Naive B cell (primary cell): ENCODE results near the gene TCFL5. TPM values are rescaled to one million over a fixed set of nuclear protein-coding genes. Genes with fewer than 3 reads are reported as not detected.

ENCODE experiments used
- ATAC-seq, 2 donors: fragments of 150-1000 bp; cut with Tn5 transposase; 2 replicates each; pipeline ENCODE4 v1.10.0; 2021; ENCODE audit warnings: low read depth in 2 of 2, mild to moderate bottlenecking in 2 of 2, moderate library complexity in 2 of 2
- DNase-seq: peaks from one replicate; pipeline ENCODE4 v3.0.0; 2022
- H3K27ac Mint-ChIP-seq, 6 donors: one replicate each; pipeline ENCODE4 v1.8.0; 2020 to 2022; ENCODE audit warnings: mild to moderate bottlenecking in 6 of 6, mixed read lengths in 6 of 6, moderate library complexity in 5 of 6, inconsistent platforms in 2 of 6
- H3K27me3 Mint-ChIP-seq, 3 donors: one replicate each; pipeline ENCODE4 v1.8.0; 2021 to 2022; ENCODE audit warnings: mixed read lengths in 3 of 3, mild to moderate bottlenecking in 1 of 3
- H3K36me3 Mint-ChIP-seq, 2 donors: one replicate each; pipeline ENCODE4 v1.8.0; 2020 to 2022; ENCODE audit warnings: mixed read lengths in 2 of 2, inconsistent platforms in 1 of 2, mild to moderate bottlenecking in 1 of 2
- H3K4me1 Mint-ChIP-seq, 3 donors: one replicate each; pipeline ENCODE4 v1.8.0; 2020 to 2022; ENCODE audit warnings: mixed read lengths in 3 of 3, inconsistent platforms in 1 of 3, mild to moderate bottlenecking in 1 of 3, moderate library complexity in 1 of 3
- H3K4me3 Mint-ChIP-seq, 8 donors: one replicate each; pipeline ENCODE4 v1.8.0; 2020 to 2022; ENCODE audit warnings: mild to moderate bottlenecking in 8 of 8, mixed read lengths in 8 of 8, moderate library complexity in 8 of 8, inconsistent platforms in 2 of 8
- H3K9me3 Mint-ChIP-seq, 7 donors: one replicate each; pipeline ENCODE4 v1.8.0; 2020 to 2022; ENCODE audit warnings: mixed read lengths in 7 of 7, mild to moderate bottlenecking in 5 of 7, inconsistent platforms in 2 of 7, moderate library complexity in 1 of 7
- polyA plus RNA-seq, 6 donors: library from polyadenylated mRNA; unstranded; fragments of 300-500 nt; fragmentation: Illumina TruSeq; gene quantifications; one replicate each; pipeline ENCODE4 v1.2.3, GENCODE V29; 2021; ENCODE audit warnings: low read depth in 6 of 6

TCFL5 gene
- polyA plus RNA-seq, 6 donors from 2014 or later = 0.51 to 2.0 (median 1.2) TPM

DNA sequence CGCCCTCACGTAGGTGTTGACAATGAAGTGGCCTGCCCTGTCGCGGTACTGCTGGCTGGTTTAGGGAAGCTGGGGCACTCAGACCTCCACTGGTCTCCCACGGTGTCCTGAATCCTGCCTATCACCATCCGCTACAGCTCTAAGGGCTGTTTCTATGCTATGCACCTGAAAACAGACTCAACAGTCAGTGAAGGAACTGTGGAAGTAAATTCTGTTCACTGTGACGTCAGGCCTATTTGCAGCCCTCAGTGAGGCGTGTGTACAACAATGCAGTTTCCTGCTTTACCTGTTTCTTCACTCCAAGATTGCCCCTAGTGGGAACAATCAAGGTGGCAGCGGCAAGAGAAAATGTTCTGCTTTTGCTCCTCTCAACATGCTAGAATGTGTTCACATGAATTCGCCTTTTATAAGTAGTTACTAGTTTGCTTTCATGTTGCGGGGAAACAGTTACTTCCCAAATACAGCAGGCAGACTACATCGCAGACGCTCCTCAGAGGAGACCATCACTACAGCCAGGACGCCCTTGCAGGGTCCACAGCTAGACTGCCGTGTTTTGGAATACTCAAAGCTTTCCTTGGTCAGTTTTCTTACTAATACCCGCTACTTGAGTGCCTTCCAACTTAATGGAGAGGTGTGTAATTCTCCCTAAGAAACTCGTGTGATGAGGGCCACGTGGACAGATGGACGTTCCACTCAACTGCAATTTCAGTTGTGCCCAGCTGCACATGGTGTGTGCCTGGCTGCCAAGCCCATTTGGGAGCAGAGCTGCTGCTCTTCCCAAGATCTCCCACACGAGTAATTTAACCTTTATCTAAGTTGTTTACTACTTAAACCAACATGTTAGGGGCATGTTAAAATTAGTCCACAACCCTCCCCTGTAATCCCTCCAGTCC, 39.3 kb upstream of the TCFL5 start:
- peak; percentile 32 to 45 for ATAC-seq
- DNase-seq = no peak
- peaks cover 10 to 13% of the 10 kb centered on the region in 2 donors for H3K36me3 Mint-ChIP-seq
- no peaks in the 10 kb centered on the region for H3K9me3 Mint-ChIP-seq
- peak overlapping the region in 4 of 6 donors; percentile 42 to 75 (median 60) for H3K27ac Mint-ChIP-seq
- no peaks in the 10 kb centered on the region for H3K27me3 Mint-ChIP-seq
- H3K4me3 Mint-ChIP-seq = no peak overlapping the region
- peaks cover 18 to 27% (median 25%) of the 10 kb centered on the region in 3 donors for H3K4me1 Mint-ChIP-seq

DNA sequence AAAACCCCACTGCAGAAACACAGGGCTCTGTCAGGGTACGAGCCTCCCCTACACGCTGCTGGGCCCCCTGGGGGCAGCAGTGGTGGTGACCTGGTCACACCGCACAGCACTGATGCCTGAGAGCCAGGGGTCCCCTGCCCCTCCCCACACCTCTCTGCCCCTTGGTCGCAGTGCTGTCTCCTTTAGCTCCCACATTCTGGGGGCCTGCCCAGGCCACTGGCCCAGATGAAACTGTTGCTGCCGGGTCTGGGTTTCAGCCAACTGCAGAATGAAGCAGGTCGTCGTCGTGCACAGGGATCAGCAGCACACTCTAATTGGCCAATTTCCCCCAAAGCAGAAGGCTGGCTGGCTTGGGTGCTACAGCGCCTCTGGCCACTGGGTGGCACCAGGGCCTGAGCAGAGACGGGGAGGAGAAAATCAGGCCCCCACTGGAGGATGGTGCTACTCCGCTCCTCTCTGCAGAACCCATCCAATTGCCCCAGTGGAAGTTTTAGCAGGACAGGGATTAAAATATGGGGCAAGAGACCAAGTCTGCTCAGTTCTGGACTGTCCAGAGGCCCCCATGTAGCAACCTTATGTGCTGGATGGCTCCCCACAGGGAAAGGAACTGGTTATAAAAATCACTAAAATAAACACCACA, 38.5 kb upstream of the TCFL5 start:
- DNase-seq (peak; percentile 74), ATAC-seq (peak; percentile 90 to 93)
- Mint-ChIP-seq H3K4me3 (peak overlapping the region in 5 of 8 donors; percentile 9 to 69 (median 23)), H3K36me3 (peaks cover 10 to 13% of the 10 kb centered on the region in 2 donors), H3K9me3 (no peaks in the 10 kb centered on the region), H3K27me3 (no peaks in the 10 kb centered on the region), H3K4me1 (peaks cover 18 to 27% (median 25%) of the 10 kb centered on the region in 3 donors), H3K27ac (peak overlapping the region in 5 of 6 donors; percentile 17 to 82 (median 70))

DNA sequence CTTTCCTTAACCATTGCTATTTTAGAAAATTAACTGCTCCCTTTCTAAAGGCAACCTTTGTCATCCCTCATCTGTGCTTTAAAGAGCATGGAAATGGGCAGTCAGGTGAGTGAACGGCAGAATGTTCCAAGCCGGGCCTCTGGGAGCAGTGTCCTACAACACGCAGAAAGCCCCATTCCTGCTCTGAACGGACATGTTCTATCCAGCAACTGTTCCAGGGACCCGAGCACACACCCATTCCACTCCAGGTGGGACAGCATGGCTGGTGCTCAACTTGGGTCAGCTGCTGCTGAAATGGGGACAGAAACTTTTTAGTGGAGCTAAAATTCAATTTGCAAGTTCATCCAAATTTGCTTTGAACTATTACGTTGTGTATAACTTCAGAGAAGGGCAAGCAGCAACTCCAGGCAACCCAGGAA, 38.0 kb upstream of the TCFL5 start:
- DNase-seq (no peak), ATAC-seq (no peak)
- Mint-ChIP-seq H3K36me3 (peaks cover 5 to 11% of the 10 kb centered on the region in 2 donors), H3K27me3 (no peaks in the 10 kb centered on the region), H3K4me3 (no peak overlapping the region), H3K4me1 (peaks cover 18 to 27% (median 25%) of the 10 kb centered on the region in 3 donors), H3K9me3 (no peaks in the 10 kb centered on the region), H3K27ac (peak overlapping the region in 3 of 6 donors; percentile 63 to 82 (median 70))

DNA sequence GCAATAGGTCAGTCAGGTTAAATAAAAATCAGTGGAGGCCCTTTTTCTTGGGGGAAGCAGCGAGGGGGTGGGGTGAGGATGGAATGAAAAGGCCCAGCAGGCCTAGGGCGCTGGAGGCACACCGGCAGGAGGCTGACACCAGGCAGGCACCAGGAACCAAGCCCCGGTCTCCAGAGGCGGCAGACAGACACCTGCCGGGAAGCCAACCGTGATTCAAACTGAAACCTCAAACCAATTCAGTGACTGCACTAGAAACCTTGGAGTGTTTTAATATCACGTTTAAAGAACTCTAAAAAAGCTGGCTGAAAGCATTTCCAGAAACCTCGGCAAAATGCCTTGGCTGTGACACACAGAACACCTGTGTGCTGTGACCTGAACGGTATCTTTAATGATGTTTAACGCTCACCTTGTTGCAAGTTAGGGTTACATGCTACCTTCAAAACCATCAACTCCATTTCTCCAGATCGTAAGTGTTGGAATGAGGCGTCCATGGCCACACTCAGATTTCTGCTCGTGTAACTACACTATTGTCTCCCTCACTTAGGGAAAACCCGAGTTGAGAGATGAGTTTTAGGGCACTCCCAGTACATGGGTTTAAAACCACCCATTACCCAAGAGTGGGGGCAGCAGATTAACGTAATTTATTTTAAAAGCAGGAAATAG, 37.5 kb upstream of the TCFL5 start:
- Mint-ChIP-seq H3K36me3 (peaks cover 4 to 11% of the 10 kb centered on the region in 2 donors), H3K27ac (peak overlapping the region in 2 of 6 donors; percentile 16 to 17), H3K4me3 (no peak overlapping the region), H3K4me1 (peaks cover 18 to 27% (median 25%) of the 10 kb centered on the region in 3 donors), H3K27me3 (no peaks in the 10 kb centered on the region), H3K9me3 (no peaks in the 10 kb centered on the region)
- ATAC-seq (no peak), DNase-seq (no peak)

DNA sequence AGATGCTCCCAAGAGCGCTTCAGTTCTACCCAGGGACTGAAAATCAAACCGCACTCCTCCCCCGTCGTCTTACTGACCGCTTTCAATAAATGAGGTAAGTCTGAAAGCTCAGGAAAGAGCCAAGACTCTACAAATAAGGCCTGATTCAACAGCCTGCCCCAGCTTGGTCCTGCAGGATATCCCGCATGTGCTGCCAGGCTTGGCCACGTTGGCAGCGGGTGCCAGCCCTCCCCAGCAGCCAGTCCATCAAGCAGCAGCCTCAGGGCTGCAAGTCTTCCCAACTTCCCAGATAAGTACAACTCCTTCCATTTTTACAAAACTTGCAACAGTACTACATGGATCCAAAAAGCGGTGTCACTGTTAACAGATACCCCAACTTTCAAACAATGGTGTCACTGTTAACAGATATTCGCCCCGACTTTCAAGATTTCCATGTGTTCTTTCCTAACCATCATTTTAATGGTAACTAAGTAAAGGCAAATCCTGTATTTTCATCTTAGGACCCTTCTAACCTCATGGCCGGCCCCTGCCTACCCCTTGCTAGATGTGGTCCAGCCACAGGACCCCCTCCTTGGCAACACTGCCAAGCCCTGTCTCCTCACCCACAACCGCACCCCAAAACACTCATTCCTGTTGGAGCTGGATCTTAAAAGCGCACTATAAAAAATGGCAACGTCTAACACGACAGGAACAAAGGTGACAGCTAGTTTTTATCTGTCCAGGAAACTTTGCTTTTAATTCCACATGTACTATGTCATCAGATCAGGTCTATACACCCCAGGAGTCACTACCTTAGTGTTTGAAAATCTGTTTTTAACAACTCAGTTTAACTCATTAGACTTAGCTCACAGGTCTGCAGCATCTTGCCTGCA, 36.7 kb upstream of the TCFL5 start:
- H3K36me3 Mint-ChIP-seq = peaks cover 0 to 11% of the 10 kb centered on the region in 2 donors
- H3K4me3 Mint-ChIP-seq = no peak overlapping the region
- peaks cover 18 to 27% (median 25%) of the 10 kb centered on the region in 3 donors for H3K4me1 Mint-ChIP-seq
- no peak for DNase-seq
- H3K27ac Mint-ChIP-seq = peak overlapping the region in 1 of 6 donors; percentile 44
- no peaks in the 10 kb centered on the region for H3K27me3 Mint-ChIP-seq
- ATAC-seq = no peak
- H3K9me3 Mint-ChIP-seq = no peaks in the 10 kb centered on the region

DNA sequence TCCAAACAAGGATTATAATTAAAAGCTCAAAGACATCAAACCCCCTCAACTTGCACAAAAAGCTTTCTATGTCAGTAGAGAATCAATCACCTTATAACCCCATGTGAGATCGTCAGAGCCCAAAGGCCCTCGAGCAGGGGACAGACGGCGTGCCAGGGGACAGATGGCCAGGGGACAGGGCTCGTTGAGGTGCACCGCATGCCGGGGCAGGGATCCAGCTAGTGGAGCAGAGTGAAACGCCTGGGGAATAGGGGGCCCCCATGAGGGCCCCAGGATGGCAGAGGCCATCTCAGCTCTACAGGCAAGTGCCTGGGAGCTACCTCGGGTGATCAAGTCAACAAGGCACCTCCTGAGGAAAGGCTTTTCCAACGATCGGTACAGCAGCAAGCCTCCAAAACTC, 36.0 kb upstream of the TCFL5 start:
- Mint-ChIP-seq H3K4me3 (no peak overlapping the region), H3K27me3 (no peaks in the 10 kb centered on the region), H3K9me3 (no peaks in the 10 kb centered on the region), H3K36me3 (peaks cover 0 to 11% of the 10 kb centered on the region in 2 donors), H3K27ac (peak overlapping the region in 1 of 6 donors; percentile 72), H3K4me1 (peaks cover 18 to 27% (median 25%) of the 10 kb centered on the region in 3 donors)
- no peak for ATAC-seq
- DNase-seq = no peak

DNA sequence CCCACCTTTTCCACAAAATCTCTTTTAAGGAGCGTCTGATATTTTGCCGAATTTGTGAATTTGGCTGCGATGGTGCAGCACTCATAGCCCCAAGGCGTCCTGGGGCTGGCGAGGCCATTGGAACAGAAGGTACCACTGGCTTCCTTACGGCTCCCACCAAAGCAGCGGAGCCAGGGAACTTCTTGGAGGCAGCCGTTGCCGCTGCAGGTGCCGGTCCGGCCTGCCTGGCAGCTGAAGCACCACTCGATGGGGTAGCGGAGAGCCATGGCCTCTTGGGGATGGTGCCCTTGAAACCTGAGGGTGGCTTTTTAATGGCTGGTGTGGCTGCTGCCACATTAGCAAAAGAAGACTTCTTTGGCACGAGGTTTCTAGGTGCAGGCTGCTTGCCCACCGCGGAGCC, 34.9 kb upstream of the TCFL5 start:
- no peaks in the 10 kb centered on the region for H3K27me3 Mint-ChIP-seq
- H3K4me3 Mint-ChIP-seq = no peak overlapping the region
- peaks cover 18 to 27% (median 25%) of the 10 kb centered on the region in 3 donors for H3K4me1 Mint-ChIP-seq
- DNase-seq (no peak), ATAC-seq (no peak)
- H3K9me3 Mint-ChIP-seq = no peaks in the 10 kb centered on the region
- H3K36me3 Mint-ChIP-seq = peaks cover 0 to 11% of the 10 kb centered on the region in 2 donors
- H3K27ac Mint-ChIP-seq = peak overlapping the region in 1 of 6 donors; percentile 29

DNA sequence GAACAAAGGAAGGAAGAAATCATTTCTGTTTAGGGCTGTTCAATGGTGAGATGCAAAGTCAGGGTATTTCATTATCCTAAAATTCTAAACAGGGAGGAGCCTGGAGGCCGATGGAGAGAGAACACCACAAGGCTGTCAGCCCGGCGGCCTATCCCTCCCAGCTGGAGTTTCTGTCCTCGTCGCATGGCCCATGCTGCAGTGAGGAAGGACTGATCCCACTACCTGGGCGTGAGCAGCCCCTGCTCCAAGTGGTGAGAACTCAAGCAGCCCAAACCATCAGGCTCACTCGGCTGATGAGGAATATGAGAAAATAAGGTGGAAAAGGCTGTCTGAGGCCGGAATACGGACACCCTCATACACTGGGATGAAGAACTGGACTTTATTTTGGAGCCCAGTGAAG, 33.9 kb upstream of the TCFL5 start:
- no peak for ATAC-seq
- H3K27ac Mint-ChIP-seq = no peak overlapping the region

DNA sequence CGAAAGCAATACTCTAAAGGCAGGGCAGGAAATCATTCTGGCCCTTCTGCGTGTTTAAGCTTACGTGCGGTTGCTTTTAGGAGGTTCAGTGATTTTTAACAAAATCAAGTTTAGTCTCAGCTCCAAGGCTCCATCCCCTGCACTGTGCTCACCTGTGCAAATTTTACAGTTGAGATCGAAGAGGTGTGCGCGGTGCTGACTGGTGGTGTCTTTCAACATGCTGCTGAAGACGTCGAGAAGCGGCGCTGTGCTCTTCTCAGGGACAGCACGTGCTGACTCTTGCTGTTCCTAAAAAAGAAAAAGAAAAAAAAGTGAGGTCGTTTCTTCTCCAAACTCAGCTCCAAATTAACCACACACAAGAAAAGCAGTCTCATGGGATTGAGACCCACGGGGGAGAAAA, 32.6 kb upstream of the TCFL5 start:
- Mint-ChIP-seq H3K4me3 (no peak overlapping the region), H3K36me3 (peaks cover 6 to 11% of the 10 kb centered on the region in 2 donors), H3K27me3 (no peaks in the 10 kb centered on the region), H3K4me1 (peaks cover 9 to 16% (median 11%) of the 10 kb centered on the region in 3 donors), H3K9me3 (no peaks in the 10 kb centered on the region), H3K27ac (no peak overlapping the region)
- ATAC-seq = no peak
- DNase-seq = no peak

More for the DNA sequence above, 33.9 kb upstream of the TCFL5 start:
- H3K4me1 Mint-ChIP-seq = peaks cover 18 to 27% (median 22%) of the 10 kb centered on the region in 3 donors
- no peak for DNase-seq
- H3K9me3 Mint-ChIP-seq = no peaks in the 10 kb centered on the region
- H3K4me3 Mint-ChIP-seq = no peak overlapping the region
- H3K27me3 Mint-ChIP-seq = no peaks in the 10 kb centered on the region
- peaks cover 6 to 11% of the 10 kb centered on the region in 2 donors for H3K36me3 Mint-ChIP-seq

DNA sequence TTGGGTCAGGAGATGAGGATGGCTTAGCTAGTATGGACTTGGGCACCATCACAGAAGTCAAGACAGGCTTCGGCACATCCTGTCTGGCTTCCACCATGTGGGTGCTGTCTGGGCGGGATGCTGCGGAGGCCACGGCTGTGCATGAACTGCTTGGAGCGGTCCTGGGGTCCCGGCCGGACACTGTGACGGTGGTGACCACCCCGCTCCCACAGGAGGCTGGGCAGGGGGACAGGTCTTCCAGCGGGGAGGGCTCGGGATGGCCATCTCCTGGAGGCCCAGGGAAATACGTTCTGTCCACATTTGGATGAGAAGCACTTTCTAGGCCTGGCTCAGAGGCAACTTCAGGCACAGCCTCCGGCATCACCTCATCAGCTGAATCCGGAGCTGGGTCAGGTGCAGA, 32.1 kb upstream of the TCFL5 start:
- peaks cover 5 to 14% (median 7%) of the 10 kb centered on the region in 3 donors for H3K4me1 Mint-ChIP-seq
- H3K36me3 Mint-ChIP-seq = peaks cover 6 to 11% of the 10 kb centered on the region in 2 donors
- DNase-seq (no peak), ATAC-seq (no peak)
- H3K9me3 Mint-ChIP-seq = no peaks in the 10 kb centered on the region
- no peaks in the 10 kb centered on the region for H3K27me3 Mint-ChIP-seq
- no peak overlapping the region for H3K27ac Mint-ChIP-seq
- no peak overlapping the region for H3K4me3 Mint-ChIP-seq

DNA sequence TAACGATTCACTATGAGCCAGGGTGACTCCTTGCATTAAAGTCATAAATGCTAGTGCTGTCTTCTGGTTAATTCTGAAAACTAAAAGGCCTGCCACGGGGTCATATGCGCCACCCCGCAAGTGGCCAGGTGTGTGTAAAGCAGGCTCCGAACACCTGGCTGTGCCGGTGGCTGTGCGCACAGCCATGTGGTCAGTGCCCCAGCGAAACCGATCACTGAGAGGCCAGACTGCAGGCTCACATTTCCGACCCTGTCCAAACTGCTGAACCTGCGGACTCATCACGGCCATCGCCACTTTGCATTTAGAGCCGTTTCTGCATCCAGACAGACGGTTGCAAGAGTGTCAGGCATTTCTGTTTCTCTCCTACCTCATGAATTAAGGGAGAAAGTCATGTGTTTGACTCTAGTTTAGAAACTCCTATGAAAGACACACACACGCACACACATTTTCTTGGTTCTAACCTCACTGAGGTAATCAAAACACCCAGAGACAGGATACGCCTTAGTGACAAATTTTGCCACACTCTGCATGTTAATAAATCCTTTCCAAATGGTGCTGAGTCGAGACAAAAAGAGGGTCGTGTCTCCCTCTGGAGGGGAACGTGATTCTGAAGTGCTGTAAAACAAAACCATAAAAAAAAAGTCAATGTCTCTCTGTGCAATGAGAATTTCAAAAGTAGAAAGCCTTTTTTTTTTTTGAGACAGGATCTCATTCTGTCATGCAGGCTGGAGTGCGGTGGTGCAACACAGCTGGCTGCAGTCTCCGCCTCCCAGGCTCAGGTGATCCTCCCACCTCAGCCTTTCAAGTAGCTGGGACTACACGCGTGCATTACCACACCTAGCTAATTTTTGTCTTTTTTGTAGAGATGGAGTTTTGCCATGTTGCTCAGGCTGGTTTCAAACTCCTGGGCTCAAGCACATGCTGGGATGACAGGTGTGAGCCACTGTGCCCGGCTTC, 31.0 kb upstream of the TCFL5 start:
- Mint-ChIP-seq H3K36me3 (peaks cover 6 to 11% of the 10 kb centered on the region in 2 donors), H3K4me3 (no peak overlapping the region), H3K9me3 (no peaks in the 10 kb centered on the region), H3K27me3 (no peaks in the 10 kb centered on the region), H3K4me1 (peaks cover 0 to 4% (median 0%) of the 10 kb centered on the region in 3 donors), H3K27ac (no peak overlapping the region)
- ATAC-seq (no peak), DNase-seq (no peak)

DNA sequence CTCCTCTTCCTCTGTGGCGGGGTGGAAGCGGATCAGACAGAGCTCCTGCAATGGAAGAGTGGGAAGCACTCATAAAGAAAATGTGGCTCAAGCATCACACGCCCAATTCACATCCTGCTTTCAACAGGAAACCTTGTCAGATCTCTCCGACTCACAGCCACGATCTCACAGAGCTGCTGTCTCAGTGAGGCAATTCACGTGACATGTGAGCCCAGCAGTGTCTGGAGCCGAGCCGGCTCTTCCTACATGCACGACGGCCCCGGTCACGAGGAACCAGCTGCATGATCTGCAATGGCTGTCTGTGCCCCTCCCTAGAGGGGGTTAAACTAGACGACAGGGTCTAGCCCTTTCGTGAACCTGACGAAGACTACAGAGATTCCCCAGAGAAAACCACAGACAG, 29.5 kb upstream of the TCFL5 start:
- H3K36me3 Mint-ChIP-seq = peaks cover 6 to 11% of the 10 kb centered on the region in 2 donors
- no peaks in the 10 kb centered on the region for H3K9me3 Mint-ChIP-seq
- ATAC-seq (no peak), DNase-seq (no peak)
- no peaks in the 10 kb centered on the region for H3K27me3 Mint-ChIP-seq
- H3K4me1 Mint-ChIP-seq = no peaks in the 10 kb centered on the region
- H3K4me3 Mint-ChIP-seq = peak overlapping the region in 1 of 8 donors; percentile 33
- peak overlapping the region in 1 of 6 donors; percentile 29 for H3K27ac Mint-ChIP-seq
